Mesothelial cell of epicardium (in vitro differentiated cells): ENCODE measurements around the gene UBC. TPM values are rescaled to one million over a fixed set of nuclear protein-coding genes. Genes with fewer than 3 reads are reported as not detected.
"Not testable (repeated sequence)": the region's sequence is repeated elsewhere in the genome, so short reads cannot be mapped to it uniquely, and the experiment has no call there.

Source experiments
- DNase-seq, 2 experiments: peaks; one replicate each; pipeline ENCODE4 v3.0.0; 2021; ENCODE audit warnings: low spot score in 2 of 2; ENCODE audit not compliant: unreplicated experiment in 2 of 2
- H3K27ac Mint-ChIP-seq: 2 replicates; pipeline ENCODE4 v1.8.0; 2021; ENCODE audit warnings: mixed read lengths
- H3K27me3 Mint-ChIP-seq: 2 replicates; pipeline ENCODE4 v1.8.0; 2021; ENCODE audit warnings: low read depth, mixed read lengths
- H3K36me3 Mint-ChIP-seq: 2 replicates; pipeline ENCODE4 v1.8.0; 2021; ENCODE audit warnings: mixed read lengths
- H3K4me1 Mint-ChIP-seq: 2 replicates; pipeline ENCODE4 v1.8.0; 2021; ENCODE audit warnings: mixed read lengths
- H3K4me3 Mint-ChIP-seq: 2 replicates; pipeline ENCODE4 v1.8.0; 2021; ENCODE audit warnings: mild to moderate bottlenecking, moderate library complexity, mixed read lengths
- H3K9me3 Mint-ChIP-seq: 2 replicates; pipeline ENCODE4 v1.8.0; 2021; ENCODE audit warnings: mixed read lengths
- CTCF ChIP-seq: fragments of 200-600 bp; sonication (generic); IDR thresholded peaks from one replicate; pipeline ENCODE4 v1.5.0; 2021; ENCODE audit warnings: antibody characterized with exemption; ENCODE audit not compliant: unreplicated experiment
- total RNA-seq: library from RNA; stranded (reverse); gene quantifications from 3 replicates; pipeline ENCODE4 v1.2.1, GENCODE V29; 2021

UBC gene
- total RNA-seq, 1 donor from 2014 or later = 718 TPM

GRCh38 chr12:124925117-124925516 is 10.7 kb upstream of the UBC start:
- no peaks in the 10 kb centered on the region for H3K27me3 Mint-ChIP-seq
- peaks cover 31% of the 10 kb centered on the region for H3K4me1 Mint-ChIP-seq
- no peaks in the 10 kb centered on the region for H3K9me3 Mint-ChIP-seq
- H3K36me3 Mint-ChIP-seq = no peaks in the 10 kb centered on the region
- no peak for TF ChIP-seq CTCF
- no peak overlapping the region for H3K4me3 Mint-ChIP-seq
- no peak overlapping the region for H3K27ac Mint-ChIP-seq
- no peak for DNase-seq

GRCh38 chr12:124923905-124924734 is 9.7 kb upstream of the UBC start:
- H3K4me1 Mint-ChIP-seq = peaks cover 41% of the 10 kb centered on the region
- H3K9me3 Mint-ChIP-seq = no peaks in the 10 kb centered on the region
- no peaks in the 10 kb centered on the region for H3K27me3 Mint-ChIP-seq
- TF ChIP-seq CTCF = no peak
- H3K27ac Mint-ChIP-seq = peak overlapping the region; percentile 36
- no peak for DNase-seq
- no peaks in the 10 kb centered on the region for H3K36me3 Mint-ChIP-seq
- H3K4me3 Mint-ChIP-seq = peak overlapping the region; percentile 29

- no peaks in the 10 kb centered on the region for H3K36me3 Mint-ChIP-seq
- no peaks in the 10 kb centered on the region for H3K27me3 Mint-ChIP-seq
- no peak for TF ChIP-seq CTCF
- peak in 1 of 2 experiments; percentile 67 for DNase-seq
- peak overlapping the region; percentile 83 for H3K27ac Mint-ChIP-seq
- H3K4me1 Mint-ChIP-seq = peaks cover 60% of the 10 kb centered on the region
- peak overlapping the region; percentile 75 for H3K4me3 Mint-ChIP-seq
- no peaks in the 10 kb centered on the region for H3K9me3 Mint-ChIP-seq
Measured at GRCh38 chr12:124921200-124922031, 7.0 kb upstream of the UBC start.

GRCh38 chr12:124920353-124920935 is 6.0 kb upstream of the UBC start:
- no peak for DNase-seq
- no peak for TF ChIP-seq CTCF
- Mint-ChIP-seq H3K27ac (peak overlapping the region; percentile 94), H3K9me3 (no peaks in the 10 kb centered on the region), H3K36me3 (no peaks in the 10 kb centered on the region), H3K27me3 (no peaks in the 10 kb centered on the region), H3K4me1 (peaks cover 68% of the 10 kb centered on the region), H3K4me3 (peak overlapping the region; percentile 75)

- peaks cover 73% of the 10 kb centered on the region for H3K4me1 Mint-ChIP-seq
- H3K4me3 Mint-ChIP-seq = peak overlapping the region; percentile 65
- no peaks in the 10 kb centered on the region for H3K36me3 Mint-ChIP-seq
- no peak for TF ChIP-seq CTCF
- H3K9me3 Mint-ChIP-seq = no peaks in the 10 kb centered on the region
- H3K27ac Mint-ChIP-seq = peak overlapping the region; percentile 94
- no peaks in the 10 kb centered on the region for H3K27me3 Mint-ChIP-seq
- no peak for DNase-seq
Measured at GRCh38 chr12:124919521-124920352, 5.3 kb upstream of the UBC start.

- peak overlapping the region; percentile 61 for H3K4me3 Mint-ChIP-seq
- DNase-seq, H3K36me3 Mint-ChIP-seq, H3K9me3 Mint-ChIP-seq, H3K27me3 Mint-ChIP-seq: not testable (repeated sequence)
- peaks cover 72% of the 10 kb centered on the region for H3K4me1 Mint-ChIP-seq
- peak overlapping the region; percentile 98 for H3K27ac Mint-ChIP-seq
Measured at GRCh38 chr12:124918622-124918988, 4.2 kb upstream of the UBC start.
